Urothelium cell line (cell line): ENCODE measurements around the gene NBPF12.
"Not testable (repeated sequence)": the region's sequence is repeated elsewhere in the genome, so short reads cannot be mapped to it uniquely, and the experiment has no call there.

Experiments
- DNase-seq: peaks from one replicate; pipeline ENCODE4 v3.0.0; 2011; ENCODE audit warnings: low spot score, mixed read lengths
- FAIRE-seq: peaks from 2 replicates; lab custom pipeline; 2011; peaks lifted over from hg19 to GRCh38; lab: Jason Lieb, UNC

Gene NBPF12

GRCh38 chr1:146938242-146938902 lies at the start of gene NBPF12:
Gene NBPF12, plus strand, starts transcription at chr1:146938324. Its CDS starts 21,820 bp downstream, at chr1:146960144.
- not testable (repeated sequence) for DNase-seq, FAIRE-seq

GRCh38 chr1:146891355-146891754 lies 46.8 kb upstream of the NBPF12 start:
- not testable (repeated sequence) for FAIRE-seq, DNase-seq

GRCh38 chr1:146892331-146892730 lies 45.8 kb upstream of the NBPF12 start:
- not testable (repeated sequence) for DNase-seq, FAIRE-seq

- not testable (repeated sequence) for FAIRE-seq, DNase-seq
Observed at GRCh38 chr1:146907565-146908261, 30.4 kb upstream of the NBPF12 start.

GRCh38 chr1:146912975-146913374 lies 25.1 kb upstream of the NBPF12 start:
- not testable (repeated sequence) for FAIRE-seq
- peak; percentile 5 for DNase-seq

- not testable (repeated sequence) for DNase-seq, FAIRE-seq
Observed at GRCh38 chr1:146920811-146921210, 17.3 kb upstream of the NBPF12 start.

- FAIRE-seq, DNase-seq: not testable (repeated sequence)
Observed at GRCh38 chr1:146922614-146923013, 15.5 kb upstream of the NBPF12 start.

- FAIRE-seq, result not testable (repeated sequence)
Observed at GRCh38 chr1:146924106-146924505, 14.0 kb upstream of the NBPF12 start.

GRCh38 chr1:146926413-146926812 lies 11.7 kb upstream of the NBPF12 start:
- not testable (repeated sequence) for FAIRE-seq, DNase-seq

More at GRCh38 chr1:146924106-146924505, 14.0 kb upstream of the NBPF12 start:
- not testable (repeated sequence) for DNase-seq

- not testable (repeated sequence) for DNase-seq, FAIRE-seq
Observed at GRCh38 chr1:146930225-146930624, 7.9 kb upstream of the NBPF12 start.

GRCh38 chr1:146934390-146935223 lies 3.5 kb upstream of the NBPF12 start:
- DNase-seq, FAIRE-seq: not testable (repeated sequence)

GRCh38 chr1:146937462-146937861 lies 662 bp upstream of the NBPF12 start:
- FAIRE-seq, result not testable (repeated sequence)

GRCh38 chr1:146938927-146939786 lies 1.0 kb downstream of the NBPF12 start:
- not testable (repeated sequence) for FAIRE-seq, DNase-seq

More at GRCh38 chr1:146937462-146937861, 662 bp upstream of the NBPF12 start:
- DNase-seq, result not testable (repeated sequence)

- not testable (repeated sequence) for DNase-seq, FAIRE-seq
Observed at GRCh38 chr1:146940293-146940692, 2.2 kb downstream of the NBPF12 start.

GRCh38 chr1:146943342-146943886 lies 5.3 kb downstream of the NBPF12 start:
- FAIRE-seq, DNase-seq: not testable (repeated sequence)

- not testable (repeated sequence) for DNase-seq, FAIRE-seq
Observed at GRCh38 chr1:146948127-146948526, 10.0 kb downstream of the NBPF12 start.

- DNase-seq, FAIRE-seq: not testable (repeated sequence)
Observed at GRCh38 chr1:146964340-146964739, 26.2 kb downstream of the NBPF12 start.

- not testable (repeated sequence) for DNase-seq, FAIRE-seq
Observed at GRCh38 chr1:146966351-146966750, 28.2 kb downstream of the NBPF12 start.

- not testable (repeated sequence) for DNase-seq, FAIRE-seq
Observed at GRCh38 chr1:146970656-146971055, 32.5 kb downstream of the NBPF12 start.
